ENCODE measurements around the gene BCAR3.
"Not testable (repeated sequence)": the region's sequence is repeated elsewhere in the genome, so short reads cannot be mapped to it uniquely, and the experiment has no call there.

BCAR3 gene

DNA sequence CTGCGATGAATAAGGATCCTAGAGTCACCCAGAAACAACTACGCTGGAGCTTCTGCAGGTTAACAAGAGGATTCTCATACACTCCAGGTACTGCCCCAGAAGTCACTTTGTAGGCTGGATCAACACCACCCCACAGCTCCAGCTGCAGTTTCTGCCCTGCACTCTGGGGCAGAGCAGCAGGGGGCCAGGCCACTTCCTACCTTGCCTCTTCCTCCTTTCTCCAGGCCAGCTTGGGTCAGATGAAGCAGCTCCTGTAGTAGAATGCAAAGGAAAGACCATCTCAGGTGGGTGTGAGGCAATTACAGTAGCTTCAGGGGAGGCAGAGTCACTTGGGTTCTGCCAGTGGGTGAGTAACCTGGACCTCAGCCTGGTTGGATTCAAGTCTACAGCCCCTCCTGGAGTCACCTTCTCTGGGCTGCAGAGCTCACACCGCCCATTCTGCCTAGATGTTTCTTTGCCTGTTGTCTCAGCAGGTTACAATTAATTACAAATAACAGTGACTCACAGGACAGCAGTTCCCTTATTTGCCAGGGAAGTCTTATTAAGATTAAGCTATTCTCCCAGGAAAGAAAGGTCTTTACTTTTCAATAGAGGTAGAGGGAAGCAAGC, 24.4 kb upstream of the BCAR3 start:
- DNase-seq = no peak

DNA sequence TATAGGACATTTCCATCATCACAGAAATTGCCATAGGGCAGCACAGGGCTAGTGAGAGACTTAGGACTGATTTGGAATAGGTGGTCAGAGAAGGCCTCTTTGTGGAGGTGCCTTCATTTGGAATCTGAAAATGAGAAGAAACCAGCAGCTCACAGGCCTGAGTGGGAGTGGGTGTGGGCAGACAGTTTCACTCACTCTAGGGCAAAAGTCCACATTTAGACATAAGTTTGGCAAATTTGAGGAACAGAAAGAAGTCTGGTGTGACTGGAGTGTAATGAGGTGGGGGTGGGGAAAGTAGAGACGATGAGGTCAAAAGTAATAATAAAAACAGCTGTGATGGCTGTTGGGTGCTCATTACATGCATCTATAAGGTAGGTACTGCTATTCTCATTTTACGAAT, 22.4 kb upstream of the BCAR3 start:
- DNase-seq = no peak

GRCh38 chr1:93703643-93704042, 22.0 kb upstream of the BCAR3 start:
- no peak for DNase-seq

- no peak for DNase-seq
Observed at GRCh38 chr1:93702828-93703183, 21.2 kb upstream of the BCAR3 start.

- no peak for DNase-seq
Observed at GRCh38 chr1:93702111-93702827, 20.6 kb upstream of the BCAR3 start.

GRCh38 chr1:93701629-93702028, 20.0 kb upstream of the BCAR3 start:
- DNase-seq = no peak

DNA sequence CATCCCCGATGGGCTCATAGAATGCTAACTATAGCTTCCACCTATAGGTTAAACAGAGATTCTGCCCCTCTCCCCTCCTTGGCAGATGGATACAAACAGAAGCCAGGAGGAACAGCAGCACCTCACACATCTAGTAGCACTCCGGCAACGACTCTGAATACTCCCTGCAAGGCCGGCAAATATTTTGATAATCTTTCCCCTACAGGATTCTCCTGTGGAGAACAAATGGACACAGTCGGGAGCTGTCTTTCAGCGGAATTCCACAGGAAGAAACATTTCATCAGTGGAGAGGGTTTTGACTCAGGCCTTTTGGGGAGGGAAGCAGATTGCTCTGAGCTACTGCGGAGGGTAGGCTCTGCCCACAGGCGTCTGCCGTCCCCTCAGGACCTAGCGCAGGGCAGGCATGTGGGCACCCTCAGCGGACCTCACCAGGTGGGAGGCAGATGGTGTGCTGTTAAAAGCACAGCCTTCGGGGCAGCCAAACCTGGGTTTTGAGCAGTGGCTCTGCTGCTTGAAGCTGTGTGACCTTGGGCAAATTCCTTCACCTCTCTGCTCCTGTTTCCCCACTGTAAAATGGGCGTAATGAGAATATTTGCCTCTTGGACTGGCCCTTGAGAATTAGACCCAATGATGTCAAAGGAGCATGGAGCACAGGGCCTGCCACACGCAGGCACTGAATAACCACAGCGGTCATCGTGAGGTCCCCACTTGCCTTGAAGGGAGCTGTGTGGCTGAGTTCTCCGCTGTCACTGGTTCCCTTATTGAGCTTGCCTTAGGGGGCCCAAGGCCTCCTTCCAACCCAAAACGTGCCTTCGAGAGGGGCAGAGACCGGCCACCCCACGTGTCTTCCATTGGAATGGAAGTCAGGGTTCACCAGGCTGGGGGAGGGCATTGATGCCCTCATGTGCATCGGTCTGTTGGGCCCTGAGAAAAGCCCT, 19.2 kb upstream of the BCAR3 start:
- no peak for DNase-seq

- no peak for DNase-seq
Observed at GRCh38 chr1:93699503-93700168, 18.0 kb upstream of the BCAR3 start.

DNA sequence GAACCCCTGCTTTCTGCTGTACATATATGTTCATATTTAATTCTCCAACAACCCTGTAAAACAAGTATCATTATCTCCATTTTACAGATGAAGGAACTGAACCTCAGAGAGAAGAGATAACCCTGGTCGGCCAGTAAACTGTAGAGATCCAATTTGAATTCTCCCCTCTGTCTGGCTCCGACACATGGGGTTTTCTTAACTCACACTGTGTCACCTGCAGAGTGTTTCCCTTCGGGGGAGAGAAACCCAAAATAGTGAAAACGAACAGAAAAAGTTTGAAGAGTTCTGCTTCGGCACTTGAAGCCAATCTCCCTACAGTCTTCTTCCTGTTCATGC, 17.4 kb upstream of the BCAR3 start:
- DNase-seq = no peak

DNA sequence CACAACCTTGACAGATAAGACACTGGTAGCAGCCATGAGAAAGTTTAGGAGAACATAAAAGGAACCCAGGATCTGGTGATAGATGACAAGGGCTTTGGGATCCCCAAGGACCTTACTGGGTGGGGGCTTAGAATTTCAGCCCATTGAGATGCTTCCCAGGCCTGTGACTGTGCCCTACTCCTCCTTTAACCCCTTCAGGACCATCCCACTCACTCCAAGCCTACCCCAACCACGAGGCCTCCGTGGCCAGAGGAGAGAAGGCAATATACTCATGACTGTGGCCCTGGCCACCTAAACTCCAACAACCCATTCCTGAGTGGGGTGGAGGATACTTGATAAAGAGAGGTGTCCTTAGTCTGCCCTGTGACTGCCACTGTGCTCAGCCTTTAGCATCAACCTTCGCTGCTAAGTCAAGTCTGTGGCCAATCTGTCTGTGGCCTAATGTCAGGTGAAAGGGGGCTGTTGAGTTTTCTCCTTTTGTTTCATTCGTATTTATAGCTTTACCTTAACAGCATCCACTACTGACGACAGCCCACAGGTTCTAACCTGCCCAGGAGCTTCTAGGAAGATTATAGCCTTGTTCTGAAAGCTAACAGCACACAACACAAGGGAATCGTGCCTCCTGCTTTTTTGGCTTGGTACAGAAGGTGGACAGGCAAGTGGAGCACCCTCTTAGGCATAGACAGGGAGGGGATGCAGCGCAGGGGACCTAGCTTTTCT, 16.9 kb upstream of the BCAR3 start:
- DNase-seq = no peak

DNA sequence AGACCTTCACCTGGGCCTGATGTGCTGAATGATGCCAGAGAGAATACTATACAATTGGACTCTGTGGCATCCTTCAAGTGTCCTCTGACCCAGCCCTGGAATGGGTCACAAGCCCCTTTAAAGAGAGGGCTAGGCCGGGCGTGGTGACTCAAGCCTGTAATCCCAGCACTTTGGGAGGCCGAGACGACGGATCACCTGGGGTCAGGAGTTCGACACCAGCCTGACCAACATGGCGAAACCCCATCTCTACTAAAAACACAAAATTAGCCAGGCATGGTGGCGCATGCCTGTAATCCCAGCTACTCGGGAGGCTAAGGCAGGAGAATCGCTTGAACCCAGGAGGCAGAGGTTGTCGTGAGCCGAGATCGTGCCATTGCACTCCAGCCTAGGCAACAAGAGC, 15.9 kb upstream of the BCAR3 start:
- not testable (repeated sequence) for DNase-seq

- DNase-seq = no peak
Observed at GRCh38 chr1:93695411-93696005, 13.9 kb upstream of the BCAR3 start.

GRCh38 chr1:93694819-93695218, 13.2 kb upstream of the BCAR3 start:
- no peak for DNase-seq

DNA sequence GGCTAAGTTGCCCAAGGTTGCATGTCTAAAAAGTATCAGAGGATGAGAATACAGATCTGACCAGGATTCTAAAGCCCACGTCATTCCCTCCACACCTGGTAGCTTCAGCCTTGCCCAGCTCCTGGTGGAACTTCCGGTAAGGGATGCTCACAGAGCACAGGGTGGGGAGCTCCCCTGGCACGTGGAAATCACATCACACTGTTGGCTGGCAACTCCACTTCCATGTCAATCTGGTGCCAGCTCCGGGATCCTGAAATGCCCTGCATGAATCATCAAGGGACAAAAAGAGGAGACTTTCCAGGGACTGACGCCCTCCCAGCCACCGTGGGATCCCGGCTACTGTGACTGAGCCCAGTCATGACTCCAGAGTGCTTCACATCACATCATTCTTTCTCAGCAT, 12.4 kb upstream of the BCAR3 start:
- DNase-seq = no peak

DNA sequence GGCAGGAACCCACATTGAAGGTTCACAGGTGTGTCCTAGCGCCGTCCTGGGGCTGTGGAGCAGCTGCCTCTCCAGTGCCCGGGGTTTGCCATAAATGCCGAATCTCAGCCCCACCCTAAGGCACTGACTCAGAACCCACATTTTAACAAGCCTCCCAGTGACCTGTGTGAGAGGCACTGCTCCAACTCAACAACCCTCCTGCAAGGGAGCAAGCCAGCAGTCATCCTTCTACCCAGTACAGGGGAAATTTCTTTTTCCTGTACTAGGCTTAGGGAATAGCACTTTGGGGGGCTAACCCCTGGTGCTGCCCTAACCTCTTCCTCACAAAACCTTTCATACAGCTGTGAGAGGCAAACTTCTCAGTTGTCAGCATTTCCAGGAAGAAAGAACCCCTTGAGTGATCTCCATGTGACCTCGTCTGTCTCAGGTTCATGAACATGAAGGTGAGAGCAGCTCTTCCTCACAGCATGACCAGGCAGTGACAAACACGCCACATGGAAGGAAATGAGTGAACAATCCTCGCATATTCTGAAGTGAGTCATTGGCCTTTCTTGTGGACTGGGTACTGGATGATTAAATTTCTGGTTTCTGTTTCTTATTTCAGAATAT, 11.4 kb upstream of the BCAR3 start:
- no peak for DNase-seq

GRCh38 chr1:93692451-93692861, 10.8 kb upstream of the BCAR3 start:
- DNase-seq = no peak

- no peak for DNase-seq
Observed at GRCh38 chr1:93692026-93692425, 10.4 kb upstream of the BCAR3 start.

DNA sequence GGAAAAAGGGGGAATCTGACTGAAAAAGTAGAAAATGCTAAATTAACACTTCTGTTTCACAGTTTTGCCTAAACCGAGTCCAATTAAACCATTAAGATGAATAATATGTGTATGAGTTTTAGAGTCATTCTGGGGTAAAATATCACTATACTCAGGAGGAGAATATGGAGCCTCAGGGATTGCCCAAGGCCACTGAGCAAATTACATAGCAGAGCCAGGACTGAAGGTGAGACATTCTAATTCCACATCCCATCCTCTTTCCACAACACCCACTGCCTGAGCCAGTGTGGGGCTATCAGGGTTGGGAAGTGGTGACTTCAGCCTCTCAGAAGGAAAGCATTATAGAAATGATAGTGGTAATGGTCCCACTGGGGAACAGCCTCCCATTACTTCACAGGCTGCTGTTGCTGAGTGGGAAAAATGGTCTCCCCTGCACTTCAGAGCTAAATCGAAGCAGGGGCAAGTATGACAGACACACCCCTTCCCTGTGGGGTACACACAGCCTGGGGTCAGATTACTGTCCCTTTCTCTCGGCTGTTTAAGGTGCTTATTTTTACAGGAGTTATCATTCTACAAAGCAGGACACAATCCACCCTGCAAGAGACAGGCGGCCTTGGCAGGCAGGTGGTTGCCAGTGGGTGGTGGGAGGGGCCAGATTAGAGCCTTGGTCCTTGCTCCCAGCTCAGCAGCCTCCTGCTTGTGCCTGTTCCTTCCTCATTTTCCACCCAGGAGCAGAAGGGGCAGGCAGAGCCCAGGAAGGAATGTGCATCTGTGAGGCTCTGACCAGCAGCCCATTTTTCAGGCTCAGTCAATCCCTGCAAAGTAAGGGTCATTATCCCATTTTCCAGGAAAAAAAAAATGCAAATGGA, 9.5 kb upstream of the BCAR3 start:
- no peak for DNase-seq

DNA sequence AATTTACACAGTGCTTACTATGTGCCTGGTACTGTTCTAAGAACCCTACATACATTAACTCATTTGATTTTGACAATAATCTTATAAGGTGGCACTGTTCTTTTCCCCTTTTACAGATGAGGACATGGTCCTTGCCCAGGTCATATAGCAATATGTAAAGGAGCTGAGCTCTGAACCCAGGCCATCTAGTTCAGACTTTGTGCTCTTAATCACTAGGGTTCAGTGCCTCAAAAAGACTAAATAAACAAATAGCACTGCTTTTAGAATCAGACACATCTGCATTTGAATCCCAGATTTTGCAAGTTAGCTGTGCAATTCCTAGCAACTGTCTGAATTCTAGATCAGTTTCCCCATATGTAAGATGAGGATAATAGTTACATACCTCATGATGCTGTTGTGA, 8.7 kb upstream of the BCAR3 start:
- DNase-seq = no peak

DNA sequence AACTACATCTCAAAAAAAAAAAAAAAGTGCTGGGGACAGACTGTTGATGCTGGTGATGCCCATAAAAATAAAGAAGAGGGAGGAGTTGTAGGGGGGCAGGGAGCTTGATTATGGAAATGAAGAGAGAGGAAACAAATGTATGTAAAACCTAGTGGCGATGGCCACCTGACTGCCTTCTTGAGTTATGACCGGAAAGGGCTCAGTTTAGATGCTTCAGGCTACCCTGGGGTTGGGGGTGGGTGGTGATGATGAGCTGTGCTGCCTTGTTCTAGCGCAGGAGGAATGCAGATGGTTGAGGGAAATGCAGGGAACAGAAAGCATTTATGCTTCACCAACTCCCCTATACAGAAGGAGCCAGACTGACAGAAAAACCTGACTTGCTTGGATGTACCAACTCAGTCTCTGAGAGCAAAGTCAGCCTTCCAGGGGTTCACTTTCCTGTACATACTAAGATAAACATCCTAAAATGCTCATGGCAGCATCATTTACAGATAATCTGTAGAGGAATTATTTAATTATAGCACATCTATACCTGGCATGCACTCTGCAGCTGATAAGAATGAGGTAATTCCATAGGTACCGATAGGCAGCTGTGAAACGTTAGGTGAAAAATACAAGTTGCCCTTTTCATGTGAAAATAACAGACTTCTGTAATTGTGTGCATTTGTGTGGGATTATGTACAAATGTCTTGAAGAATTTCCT, 8.0 kb upstream of the BCAR3 start:
- DNase-seq = no peak
